ENCODE measurements around the gene MAML3.

- TF ChIP-seq POLR2A (IDR thresholded peaks at IDR 0.05; ENCODE audit: low read length) (no peak), GATA1 (IDR thresholded peaks at IDR 0.05; ENCODE audit: low read depth, low read length) (no peak)
Observed at GRCh38 chr4:140047786-140048185, 106.2 kb downstream of the MAML3 start.
